Measurements from ENCODE around the gene ATF6.
"Not testable (repeated sequence)": the region's sequence is repeated elsewhere in the genome, so short reads cannot be mapped to it uniquely, and the experiment has no call there.

The ATF6 gene

GRCh38 chr1:161779393-161779792, 13.3 kb downstream of the ATF6 start:
- DNase-seq (ENCODE audit: low read depth in 2 of 2) = no peak

GRCh38 chr1:161781995-161782394, 15.9 kb downstream of the ATF6 start:
- DNase-seq (ENCODE audit: low read depth in 2 of 2) = no peak

- no peak for DNase-seq (ENCODE audit: low read depth in 2 of 2)
Measured at GRCh38 chr1:161782886-161783285, 16.8 kb downstream of the ATF6 start.

GRCh38 chr1:161784968-161785367, 18.8 kb downstream of the ATF6 start:
- no peak for DNase-seq (ENCODE audit: low read depth in 2 of 2)

GRCh38 chr1:161787355-161787754, 21.2 kb downstream of the ATF6 start:
- DNase-seq (ENCODE audit: low read depth in 2 of 2) = no peak

- DNase-seq (ENCODE audit: low read depth in 2 of 2) = no peak
Measured at GRCh38 chr1:161790587-161791317, 24.6 kb downstream of the ATF6 start.

GRCh38 chr1:161791904-161792655, 26.0 kb downstream of the ATF6 start:
- no peak for DNase-seq (ENCODE audit: low read depth in 2 of 2)

GRCh38 chr1:161792740-161793139, 26.6 kb downstream of the ATF6 start:
- no peak for DNase-seq (ENCODE audit: low read depth in 2 of 2)

GRCh38 chr1:161799792-161800191, 33.7 kb downstream of the ATF6 start:
- no peak for DNase-seq (ENCODE audit: low read depth in 2 of 2)

GRCh38 chr1:161801955-161802354, 35.8 kb downstream of the ATF6 start:
- no peak for DNase-seq (ENCODE audit: low read depth in 2 of 2)

GRCh38 chr1:161803181-161803580, 37.1 kb downstream of the ATF6 start:
- DNase-seq (ENCODE audit: low read depth in 2 of 2) = no peak

- no peak for DNase-seq (ENCODE audit: low read depth in 2 of 2)
Measured at GRCh38 chr1:161805399-161806197, 39.5 kb downstream of the ATF6 start.

GRCh38 chr1:161809202-161809601, 43.1 kb downstream of the ATF6 start:
- DNase-seq (ENCODE audit: low read depth in 2 of 2) = not testable (repeated sequence)

GRCh38 chr1:161809656-161810055, 43.5 kb downstream of the ATF6 start:
- DNase-seq (ENCODE audit: low read depth in 2 of 2) = not testable (repeated sequence)

- no peak for DNase-seq (ENCODE audit: low read depth in 2 of 2)
Measured at GRCh38 chr1:161810780-161811179, 44.7 kb downstream of the ATF6 start.

GRCh38 chr1:161816201-161816600, 50.1 kb downstream of the ATF6 start:
- DNase-seq (ENCODE audit: low read depth in 2 of 2) = no peak

- no peak for DNase-seq (ENCODE audit: low read depth in 2 of 2)
Measured at GRCh38 chr1:161817176-161817730, 51.1 kb downstream of the ATF6 start.

GRCh38 chr1:161820914-161821313, 54.8 kb downstream of the ATF6 start:
- DNase-seq (ENCODE audit: low read depth in 2 of 2) = no peak

GRCh38 chr1:161824618-161825017, 58.5 kb downstream of the ATF6 start:
- no peak for DNase-seq (ENCODE audit: low read depth in 2 of 2)

- DNase-seq (ENCODE audit: low read depth in 2 of 2) = no peak
Measured at GRCh38 chr1:161825831-161826230, 59.7 kb downstream of the ATF6 start.

GRCh38 chr1:161826478-161826877, 60.4 kb downstream of the ATF6 start:
- no peak for DNase-seq (ENCODE audit: low read depth in 2 of 2)

GRCh38 chr1:161827786-161828185, 61.7 kb downstream of the ATF6 start:
- no peak for DNase-seq (ENCODE audit: low read depth in 2 of 2)
